ENCODE measurements around the gene SLC7A7.

- TF ChIP-seq CTCF (conservative IDR thresholded peaks at IDR 0.05 in 1 of 2, IDR thresholded peaks at IDR 0.05 in 1 of 2; ENCODE audit: low read depth in 1 of 2, low read length in 2 of 2), result no peak
- TF ChIP-seq EZH2 (IDR thresholded peaks at IDR 0.05; ENCODE audit: low read length, missing control alignments), result no peak
These were observed 35.9 kb upstream of the SLC7A7 start for GRCh38 chr14:22850944-22851764.

Data from fibroblast of lung (primary cell).